ENCODE data around the gene SMARCB1. TPM values are rescaled to one million over a fixed set of nuclear protein-coding genes. Genes with fewer than 3 reads are reported as not detected.

The SMARCB1 gene
- 12.5 and 17.7 TPM in 2 replicates for total RNA-seq

GRCh38 chr22:23786752-23787599 lies at the start of gene SMARCB1:
Gene SMARCB1, plus strand, starts transcription at chr22:23786966. Its CDS starts 204 bp downstream, at chr22:23787170.

DNA sequence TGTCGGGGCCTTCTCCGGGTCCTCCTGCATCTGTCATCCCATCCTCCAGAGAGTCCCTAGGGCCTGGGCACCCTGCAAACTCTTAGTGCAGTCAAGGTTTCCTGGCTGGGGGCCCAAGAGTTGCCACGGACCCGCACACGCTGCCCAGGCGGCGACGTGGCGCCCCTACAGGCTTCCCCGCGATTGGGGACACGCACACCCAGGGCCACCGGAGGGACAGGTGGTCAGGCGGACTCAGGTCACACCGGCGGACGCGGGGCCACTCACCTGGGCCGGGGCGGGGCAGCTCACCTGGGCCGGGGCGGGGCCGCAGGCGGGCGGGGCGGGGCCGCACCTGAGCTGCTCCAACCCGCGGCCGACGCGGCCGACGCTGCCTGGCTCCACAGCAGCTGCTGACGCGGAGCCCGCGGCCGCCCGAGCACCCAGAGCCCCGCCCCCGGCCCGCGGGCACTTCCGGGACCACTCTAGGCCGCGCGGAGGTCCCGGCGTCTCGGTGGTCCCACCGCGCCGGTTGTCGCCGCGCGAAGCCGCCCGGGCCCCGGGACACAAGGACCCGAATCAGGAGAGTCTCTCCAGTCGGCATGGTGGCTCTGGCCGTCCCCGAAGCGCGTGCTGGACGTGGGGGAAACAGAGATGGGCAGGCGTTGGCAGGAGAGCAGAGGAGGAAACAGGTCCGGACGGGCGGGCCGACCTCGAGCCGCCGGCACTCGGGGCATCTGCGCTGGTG lies 35.9 kb upstream of the SMARCB1 start, which contains the start of gene ZNF70:
ZNF70 (minus strand) TSS at position 399 of the 727 bp plus-strand sequence. CDS start 5,972 bp downstream, outside the sequence.

DNA sequence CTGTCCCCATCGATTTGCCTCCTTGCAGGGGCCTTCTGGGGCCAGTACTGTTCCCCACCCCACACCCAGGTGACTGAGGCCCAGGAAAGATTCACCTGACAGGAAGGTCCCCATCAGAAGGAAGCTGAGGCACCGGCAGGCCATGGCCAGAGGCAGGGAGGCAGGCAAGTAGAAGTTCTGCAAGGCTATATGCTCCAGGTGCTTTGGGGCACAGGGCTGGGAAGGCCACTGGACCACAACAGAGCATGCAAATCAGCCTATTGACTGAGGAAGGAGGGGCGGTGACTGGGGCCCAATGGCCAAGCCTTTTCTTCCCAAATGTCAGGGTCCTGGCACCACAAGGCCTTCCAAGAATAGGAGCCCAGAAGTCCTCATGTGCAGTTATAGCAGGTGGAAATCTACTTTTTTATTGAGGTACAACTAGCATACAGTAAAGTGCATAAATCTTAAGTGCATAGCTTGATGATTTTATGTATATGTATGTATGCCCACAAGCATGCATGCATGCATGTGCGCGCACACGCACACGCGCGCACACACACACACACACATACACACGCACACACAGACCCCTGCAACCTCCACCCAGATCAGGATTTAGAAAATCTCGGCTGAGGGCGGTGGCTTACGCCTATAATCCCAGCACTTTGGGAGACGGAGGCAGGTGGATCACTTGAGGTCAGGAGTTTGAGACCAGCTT lies 32.4 kb upstream of the SMARCB1 start, which contains the start of gene VPREB3:
VPREB3 (minus strand) TSS at position 206 of the 700 bp plus-strand sequence; CDS start at position 144, 62 bp downstream.

GRCh38 chr22:23762842-23763578 lies 23.8 kb upstream of the SMARCB1 start, which contains the start of gene C22orf15:
Gene C22orf15, plus strand, starts transcription at chr22:23762990. Its CDS starts 317 bp downstream, at chr22:23763307.

GRCh38 chr22:23767673-23768548 lies 18.9 kb upstream of the SMARCB1 start, which contains the start of gene CHCHD10:
Gene CHCHD10, minus strand, starts transcription at chr22:23767972. Its CDS starts 98 bp downstream, at chr22:23767874.

GRCh38 chr22:23772649-23773473 lies 13.9 kb upstream of the SMARCB1 start, which contains the start of gene MMP11:
Gene MMP11, plus strand, starts transcription at chr22:23772849. Its CDS starts 22 bp downstream, at chr22:23772871.

GRCh38 chr22:23838681-23839468 lies 52.1 kb downstream of the SMARCB1 start, which contains the start of gene DERL3:
Gene DERL3, minus strand, starts transcription at chr22:23839006. Its CDS starts 19 bp downstream, at chr22:23838987.

GRCh38 chr22:23857606-23858483 lies 71.1 kb downstream of the SMARCB1 start, which contains the start of gene SLC2A11:
Gene SLC2A11, plus strand, starts transcription at chr22:23857875. Its CDS starts 125 bp downstream, at chr22:23858000.

Other genes starting within 250 kb of the SMARCB1 start
- not detected in 2 replicates for gene IGLL1, start 206.7 kb upstream of the SMARCB1 start, total RNA-seq
- 0.17 TPM in 1 of 2 replicates, not detected in the other for gene DRICH1, start 154.6 kb upstream of the SMARCB1 start, total RNA-seq
- under 0.01 TPM in 1 of 2 replicates, not detected in the other for gene RGL4, start 96.0 kb upstream of the SMARCB1 start, total RNA-seq
- 1.6 and 2.0 TPM in 2 replicates for gene ZNF70, start 35.9 kb upstream of the SMARCB1 start, total RNA-seq
- gene VPREB3, start 32.5 kb upstream of the SMARCB1 start, total RNA-seq, result not detected in 2 replicates
- gene C22orf15, start 24.0 kb upstream of the SMARCB1 start, total RNA-seq, result 0.43 and 1.9 TPM in 2 replicates
- 1.0 and 2.2 TPM in 2 replicates for gene CHCHD10, start 19.0 kb upstream of the SMARCB1 start, total RNA-seq
- gene MMP11, start 14.1 kb upstream of the SMARCB1 start, total RNA-seq, result 5.0 and 12.5 TPM in 2 replicates
- 0.16 and 0.43 TPM in 2 replicates for gene DERL3, start 52.0 kb downstream of the SMARCB1 start, total RNA-seq
- gene SLC2A11, start 70.9 kb downstream of the SMARCB1 start, total RNA-seq, result 9.6 and 10.3 TPM in 2 replicates
- 253 and 433 TPM in 2 replicates for gene MIF, start 107.4 kb downstream of the SMARCB1 start, total RNA-seq
- 1.4 and 3.2 TPM in 2 replicates for gene GSTT2B, start 174.2 kb downstream of the SMARCB1 start, total RNA-seq
- gene DDTL, start 179.9 kb downstream of the SMARCB1 start, total RNA-seq, result 2.7 and 4.1 TPM in 2 replicates
- 115 and 116 TPM in 2 replicates for gene DDT, start 187.5 kb downstream of the SMARCB1 start, total RNA-seq
- 0.34 TPM in 1 of 2 replicates, not detected in the other for gene GSTT2, start 193.2 kb downstream of the SMARCB1 start, total RNA-seq
- not detected in 2 replicates for gene GSTT4, start 218.5 kb downstream of the SMARCB1 start, total RNA-seq
- gene CABIN1, start 224.3 kb downstream of the SMARCB1 start, total RNA-seq, result 32.6 and 37.8 TPM in 2 replicates

Measured in bronchial smooth muscle cell (primary cell).